KMS-11 (cell line): ENCODE measurements around the gene PABPC1L.
"Not testable (repeated sequence)": the region's sequence is repeated elsewhere in the genome, so short reads cannot be mapped to it uniquely, and the experiment has no call there.

ENCODE experiments used
- H2AFZ ChIP-seq: fragments of 200-600 bp; sonication (generic); 2 replicates; pipeline ENCODE4 v1.6.1; 2016; ENCODE audit warnings: antibody characterized with exemption, mixed run types, low read depth
- H3K27ac ChIP-seq: fragments of 200-600 bp; sonication (generic); 2 replicates; pipeline ENCODE4 v1.6.1; 2016; ENCODE audit warnings: mild to moderate bottlenecking, mixed run types
- H3K27me3 ChIP-seq: fragments of 200-600 bp; sonication (generic); 2 replicates; pipeline ENCODE4 v1.6.1; 2017; ENCODE audit warnings: mild to moderate bottlenecking, low read depth, mixed run types, moderate library complexity; ENCODE audit not compliant: insufficient read depth
- H3K36me3 ChIP-seq: fragments of 200-600 bp; sonication (generic); 2 replicates; pipeline ENCODE4 v1.6.1; 2017; ENCODE audit warnings: mild to moderate bottlenecking, mixed run types; ENCODE audit not compliant: insufficient read depth
- H3K4me1 ChIP-seq: fragments of 200-600 bp; sonication (generic); 2 replicates; pipeline ENCODE4 v1.6.1; 2016; ENCODE audit warnings: mild to moderate bottlenecking, low read depth, mixed run types; ENCODE audit not compliant: poor library complexity, severe bottlenecking
- H3K4me2 ChIP-seq: fragments of 200-600 bp; sonication (generic); 2 replicates; pipeline ENCODE4 v1.7.0; 2016; ENCODE audit warnings: mild to moderate bottlenecking, mixed run types
- H3K4me3 ChIP-seq: fragments of 200-600 bp; sonication (generic); IDR thresholded peaks from 2 replicates; pipeline ENCODE4 v1.6.1; 2017; ENCODE audit warnings: low read depth, low read length, mixed read lengths; ENCODE audit not compliant: insufficient read depth
- H3K79me2 ChIP-seq: fragments of 200-600 bp; sonication (generic); 2 replicates; pipeline ENCODE4 v1.6.1; 2016; ENCODE audit warnings: low read depth, mixed run types; ENCODE audit not compliant: insufficient read depth
- H3K9ac ChIP-seq: fragments of 200-600 bp; sonication (generic); 2 replicates; pipeline ENCODE4 v1.6.1; 2016; ENCODE audit warnings: mild to moderate bottlenecking, mixed run types
- H4K20me1 ChIP-seq: fragments of 200-600 bp; sonication (generic); 2 replicates; pipeline ENCODE4 v1.6.1; 2016; ENCODE audit warnings: mild to moderate bottlenecking, mixed run types; ENCODE audit not compliant: insufficient read depth
- CTCF ChIP-seq: fragments of 200-600 bp; sonication (generic); conservative IDR thresholded peaks from 2 replicates; pipeline ENCODE4 v1.6.1; 2017; ENCODE audit warnings: low read depth, mild to moderate bottlenecking, antibody characterized with exemption, low read length, moderate library complexity, mixed read lengths

PABPC1L gene

DNA sequence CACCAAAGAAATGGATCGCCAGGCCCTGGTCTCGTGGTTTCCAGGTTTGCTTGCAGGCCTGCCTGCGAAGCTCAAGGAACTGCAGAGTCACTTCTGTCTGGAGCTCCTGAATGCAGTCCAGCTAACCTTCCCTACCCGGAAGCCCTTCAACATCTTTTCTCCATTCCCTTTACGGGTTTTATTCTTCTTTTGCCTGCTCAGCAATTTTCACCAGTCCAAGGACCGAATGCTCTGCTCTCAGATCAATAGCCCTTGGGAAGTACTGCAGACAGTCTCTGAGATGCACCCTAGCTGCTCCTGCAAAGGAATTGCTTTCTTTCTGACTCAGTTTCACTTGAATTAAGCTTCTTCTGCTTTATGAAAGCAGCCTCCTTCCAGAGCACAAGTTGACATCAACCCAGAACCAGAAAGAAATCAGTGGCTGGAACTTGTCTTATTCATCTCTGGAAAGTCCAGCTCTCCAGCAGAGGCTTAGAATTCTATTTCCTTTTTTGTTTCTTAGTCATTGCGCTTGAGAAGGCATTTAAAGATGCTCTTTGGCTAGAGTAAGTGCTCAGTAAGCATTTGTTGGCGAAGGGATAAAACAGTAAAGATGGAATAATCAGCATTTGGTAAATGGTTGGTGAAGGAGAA lies 43.0 kb upstream of the PABPC1L start:
- H4K20me1 ChIP-seq, result no peaks in the 10 kb centered on the region
- H3K4me2 ChIP-seq, result peak overlapping the region; percentile 19
- H3K36me3 ChIP-seq, result no peaks in the 10 kb centered on the region
- H3K9ac ChIP-seq, result no peak overlapping the region
- peak overlapping the region; percentile 62 for H2AFZ ChIP-seq
- TF ChIP-seq CTCF, result no peak
- no peaks in the 10 kb centered on the region for H3K4me1 ChIP-seq
- no peaks in the 10 kb centered on the region; the same call in 1 of the 2 replicates for H3K27me3 ChIP-seq
- no peak overlapping the region for H3K4me3 ChIP-seq
- no peaks in the 10 kb centered on the region for H3K79me2 ChIP-seq
- no peak overlapping the region for H3K27ac ChIP-seq

- no peak for TF ChIP-seq CTCF
- Histone ChIP-seq H2AFZ (no peak overlapping the region), H3K27me3 (no peaks in the 10 kb centered on the region; the same call in 1 of the 2 replicates), H3K4me1 (no peaks in the 10 kb centered on the region), H3K4me3 (no peak overlapping the region), H3K36me3 (no peaks in the 10 kb centered on the region), H3K9ac (no peak overlapping the region), H3K79me2 (no peaks in the 10 kb centered on the region), H4K20me1 (no peaks in the 10 kb centered on the region), H3K4me2 (no peak overlapping the region), H3K27ac (no peak overlapping the region)
Observed at GRCh38 chr20:44869471-44869870, 40.4 kb upstream of the PABPC1L start.

- not testable (repeated sequence) for H3K27me3 ChIP-seq, H2AFZ ChIP-seq, H3K36me3 ChIP-seq, H3K4me2 ChIP-seq, H3K4me3 ChIP-seq, H4K20me1 ChIP-seq, H3K27ac ChIP-seq, H3K9ac ChIP-seq
- peaks cover 16% of the 10 kb centered on the region for H3K4me1 ChIP-seq
- peaks cover 18% of the 10 kb centered on the region for H3K79me2 ChIP-seq
Observed at GRCh38 chr20:44882360-44882759, 27.5 kb upstream of the PABPC1L start.

DNA sequence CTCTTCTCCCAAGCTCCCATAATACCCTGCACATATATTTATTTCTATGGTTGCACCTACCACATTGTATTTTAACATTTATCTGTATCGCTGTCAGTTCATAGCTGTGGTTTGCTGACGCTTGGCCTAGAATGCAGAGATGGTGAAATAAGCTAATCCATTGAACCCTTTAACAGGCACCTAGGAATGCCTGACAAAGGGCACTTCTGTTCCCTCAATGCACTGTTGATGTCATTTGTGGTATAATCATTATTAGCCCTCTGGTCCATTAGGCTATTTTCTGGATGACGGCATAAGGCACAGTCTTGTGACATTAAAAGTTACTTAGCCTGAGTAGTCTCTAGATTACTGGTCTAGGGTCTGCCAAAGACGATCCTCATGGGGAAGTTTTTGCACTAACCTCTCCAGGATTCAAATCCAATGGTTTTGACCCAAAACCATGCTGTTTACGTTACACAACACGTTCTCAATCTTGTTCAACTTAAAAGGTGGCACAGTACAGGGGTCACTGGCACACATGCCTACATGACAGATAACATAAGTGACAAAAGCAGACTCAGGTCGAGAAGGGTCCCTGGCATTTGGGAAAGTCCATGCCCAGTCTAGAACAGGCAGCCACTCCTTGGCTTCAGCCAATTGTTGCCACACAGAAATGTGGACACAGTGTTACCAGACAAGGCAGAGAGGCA lies 26.5 kb upstream of the PABPC1L start:
- Histone ChIP-seq H3K4me1 (peaks cover 26% of the 10 kb centered on the region), H2AFZ (no peak overlapping the region), H3K4me3 (no peak overlapping the region), H3K4me2 (no peak overlapping the region), H3K27ac (no peak overlapping the region), H3K79me2 (peaks cover 28% of the 10 kb centered on the region), H3K36me3 (no peaks in the 10 kb centered on the region), H4K20me1 (peaks cover 16% of the 10 kb centered on the region), H3K27me3 (no peaks in the 10 kb centered on the region), H3K9ac (no peak overlapping the region)
- TF ChIP-seq CTCF, result no peak

GRCh38 chr20:44884907-44885391 lies 24.9 kb upstream of the PABPC1L start:
- Histone ChIP-seq H3K4me3 (no peak overlapping the region), H3K9ac (peak overlapping the region; percentile 87; the same call in 1 of the 2 replicates), H4K20me1 (peaks cover 28% of the 10 kb centered on the region), H3K36me3 (no peaks in the 10 kb centered on the region), H3K4me1 (peaks cover 42% of the 10 kb centered on the region), H3K27ac (no peak overlapping the region), H3K79me2 (peaks cover 44% of the 10 kb centered on the region), H2AFZ (peak overlapping the region; percentile 64), H3K27me3 (no peaks in the 10 kb centered on the region), H3K4me2 (peak overlapping the region; percentile 58)
- no peak for TF ChIP-seq CTCF
